ENCODE data around the gene PKP4. TPM values are rescaled to one million over a fixed set of nuclear protein-coding genes. Genes with fewer than 3 reads are reported as not detected.

The PKP4 gene
- total and polyA plus RNA-seq, 2 donors (not counting 1 experiment from before 2014, with no cell fraction given) = 2.0 to 13.3 TPM

DNA sequence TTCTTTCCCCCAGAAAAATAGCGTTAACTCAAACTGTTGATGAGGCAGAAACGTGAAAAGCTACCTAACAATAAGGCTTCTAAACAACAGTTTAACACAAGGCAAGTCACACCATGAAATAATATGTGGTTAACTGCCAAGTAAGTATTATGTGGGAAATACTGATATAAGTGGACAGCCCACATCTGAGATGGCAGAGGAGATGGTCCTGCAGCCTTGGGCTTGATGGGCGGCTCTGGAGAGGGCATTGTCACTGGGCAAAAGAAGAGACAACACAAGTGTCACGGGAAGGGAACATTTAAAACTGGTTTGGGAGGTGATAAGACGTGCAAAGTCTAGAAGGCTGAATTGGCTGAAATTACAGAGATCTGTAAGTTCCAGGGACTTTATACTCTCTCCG, 147.2 kb downstream of the PKP4 start:
- Mint-ChIP-seq H3K27me3 (no peaks in the 10 kb centered on the region), H3K27ac (no peak overlapping the region), H3K4me1 (no peaks in the 10 kb centered on the region), H3K9me3 (ENCODE audit: insufficient read depth) (no peaks in the 10 kb centered on the region), H3K4me3 (no peak overlapping the region)
- H3K9ac ChIP-seq (ENCODE audit: low read length) = no peak overlapping the region
- intact Hi-C loops (cut with micrococcal nuclease) = no loop called here
- TF ChIP-seq, protein P1, sequence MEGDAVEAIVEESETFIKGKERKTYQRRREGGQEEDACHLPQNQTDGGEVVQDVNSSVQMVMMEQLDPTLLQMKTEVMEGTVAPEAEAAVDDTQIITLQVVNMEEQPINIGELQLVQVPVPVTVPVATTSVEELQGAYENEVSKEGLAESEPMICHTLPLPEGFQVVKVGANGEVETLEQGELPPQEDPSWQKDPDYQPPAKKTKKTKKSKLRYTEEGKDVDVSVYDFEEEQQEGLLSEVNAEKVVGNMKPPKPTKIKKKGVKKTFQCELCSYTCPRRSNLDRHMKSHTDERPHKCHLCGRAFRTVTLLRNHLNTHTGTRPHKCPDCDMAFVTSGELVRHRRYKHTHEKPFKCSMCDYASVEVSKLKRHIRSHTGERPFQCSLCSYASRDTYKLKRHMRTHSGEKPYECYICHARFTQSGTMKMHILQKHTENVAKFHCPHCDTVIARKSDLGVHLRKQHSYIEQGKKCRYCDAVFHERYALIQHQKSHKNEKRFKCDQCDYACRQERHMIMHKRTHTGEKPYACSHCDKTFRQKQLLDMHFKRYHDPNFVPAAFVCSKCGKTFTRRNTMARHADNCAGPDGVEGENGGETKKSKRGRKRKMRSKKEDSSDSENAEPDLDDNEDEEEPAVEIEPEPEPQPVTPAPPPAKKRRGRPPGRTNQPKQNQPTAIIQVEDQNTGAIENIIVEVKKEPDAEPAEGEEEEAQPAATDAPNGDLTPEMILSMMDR (IDR thresholded peaks at IDR 0.05) = no peak
- H3K79me2 ChIP-seq (ENCODE audit: control insufficient read depth, insufficient read depth, low read length) = no peaks in the 10 kb centered on the region
- no peaks in the 10 kb centered on the region for H3K9me3 ChIP-seq (ENCODE audit: control extremely low read depth in 1 of 3, control insufficient read depth in 2 of 3, insufficient read depth in 1 of 3, low read length in 2 of 3)
- no peaks in the 10 kb centered on the region for H3K36me3 ChIP-seq (replicated peaks in 1 of 2; ENCODE audit: control extremely low read depth in 1 of 2, control insufficient read depth in 1 of 2, extremely low read depth in 1 of 2, insufficient read depth in 2 of 2, low read length in 1 of 2)
- WGBS (ENCODE audit: insufficient coverage) = 100% methylated on average over 3 of the region's 6 CpGs
- ChIA-PET CTCF (no interaction called here), POLR2A (no interaction called here)
- no peak overlapping the region for H3K4me2 ChIP-seq (replicated peaks; ENCODE audit: low read depth, low read length, poor library complexity, severe bottlenecking)
- no peak for ATAC-seq (ENCODE audit: low read depth)
- H3K27ac ChIP-seq (ENCODE audit: low read length in 2 of 2) = no peak overlapping the region
- no peaks in the 10 kb centered on the region for H3K4me1 ChIP-seq (ENCODE audit: control insufficient read depth in 2 of 2, insufficient read depth in 2 of 2, low read length in 2 of 2)
- no peak for DNase-seq
- H2AFZ ChIP-seq (ENCODE audit: insufficient read depth, low read depth, low read length, poor library complexity, severe bottlenecking) = no peak overlapping the region
- no peak overlapping the region for H3K4me3 ChIP-seq (ENCODE audit: control extremely low read depth in 1 of 5, extremely low read depth in 1 of 5, insufficient read depth in 1 of 5, low read depth in 2 of 5, low read length in 4 of 5)
- no peaks in the 10 kb centered on the region for H4K20me1 ChIP-seq (ENCODE audit: control insufficient read depth, insufficient read depth, low read length, poor library complexity, severe bottlenecking)
- no peaks in the 10 kb centered on the region for H3K27me3 ChIP-seq (replicated peaks in 1 of 4; ENCODE audit: control extremely low read depth in 1 of 4, control insufficient read depth in 3 of 4, insufficient read depth in 4 of 4, low read length in 3 of 4)

DNA sequence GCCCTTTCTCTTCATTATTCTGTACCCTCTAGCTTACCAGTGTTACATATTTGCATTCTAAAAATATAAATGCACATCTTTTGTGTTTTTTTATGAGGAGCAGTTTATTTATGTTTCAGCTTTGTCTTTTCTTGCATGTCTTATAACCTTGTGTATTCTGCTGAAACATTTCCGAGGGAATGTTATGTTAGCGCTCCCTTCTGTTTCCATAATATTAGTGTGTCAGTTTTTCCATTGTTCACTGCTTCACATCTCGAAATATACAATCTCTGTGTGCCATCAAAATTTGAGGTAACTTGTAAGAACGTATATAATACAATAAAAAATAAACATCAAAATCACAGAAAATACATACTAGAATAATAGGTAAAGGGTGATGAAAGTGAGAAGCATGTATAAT, 153.3 kb downstream of the PKP4 start:
- H3K4me2 ChIP-seq (replicated peaks; ENCODE audit: low read depth, low read length, poor library complexity, severe bottlenecking) = no peak overlapping the region
- no peaks in the 10 kb centered on the region for H3K9me3 ChIP-seq (ENCODE audit: control extremely low read depth in 1 of 3, control insufficient read depth in 2 of 3, insufficient read depth in 1 of 3, low read length in 2 of 3)
- no peak for TF ChIP-seq EZH2 (IDR thresholded peaks at IDR 0.05; ENCODE audit: borderline replicate concordance, insufficient read depth, low read depth, low read length, poor library complexity, severe bottlenecking)
- TF ChIP-seq, protein P1 (IDR thresholded peaks at IDR 0.05) = no peak
- WGBS (ENCODE audit: insufficient coverage) = no CpG with 5 or more reads among the region's 4 CpGs
- Mint-ChIP-seq H3K4me3 (no peak overlapping the region), H3K27ac (no peak overlapping the region), H3K27me3 (no peaks in the 10 kb centered on the region), H3K9me3 (ENCODE audit: insufficient read depth) (no peaks in the 10 kb centered on the region), H3K4me1 (no peaks in the 10 kb centered on the region)
- H3K36me3 ChIP-seq (replicated peaks in 1 of 2; ENCODE audit: control extremely low read depth in 1 of 2, control insufficient read depth in 1 of 2, extremely low read depth in 1 of 2, insufficient read depth in 2 of 2, low read length in 1 of 2) = no peaks in the 10 kb centered on the region
- ChIA-PET CTCF (no interaction called here), POLR2A (no interaction called here)
- DNase-seq (no peak), ATAC-seq (ENCODE audit: low read depth) (no peak)
- intact Hi-C loops (cut with micrococcal nuclease) = no loop called here
- no peak overlapping the region for H2AFZ ChIP-seq (ENCODE audit: insufficient read depth, low read depth, low read length, poor library complexity, severe bottlenecking)
- H3K27ac ChIP-seq (ENCODE audit: low read length in 2 of 2) = no peak overlapping the region
- no peaks in the 10 kb centered on the region for H3K27me3 ChIP-seq (replicated peaks in 1 of 4; ENCODE audit: control extremely low read depth in 1 of 4, control insufficient read depth in 3 of 4, insufficient read depth in 4 of 4, low read length in 3 of 4)
- H3K79me2 ChIP-seq (ENCODE audit: control insufficient read depth, insufficient read depth, low read length) = no peaks in the 10 kb centered on the region
- H4K20me1 ChIP-seq (ENCODE audit: control insufficient read depth, insufficient read depth, low read length, poor library complexity, severe bottlenecking) = no peaks in the 10 kb centered on the region
- H3K4me1 ChIP-seq (ENCODE audit: control insufficient read depth in 2 of 2, insufficient read depth in 2 of 2, low read length in 2 of 2) = no peaks in the 10 kb centered on the region
- no peak overlapping the region for H3K9ac ChIP-seq (ENCODE audit: low read length)
- H3K4me3 ChIP-seq (ENCODE audit: control extremely low read depth in 1 of 5, extremely low read depth in 1 of 5, insufficient read depth in 1 of 5, low read depth in 2 of 5, low read length in 4 of 5) = no peak overlapping the region
